Smooth muscle cell (in vitro differentiated cells): ENCODE results near the gene GSTA1. TPM values are rescaled to one million over a fixed set of nuclear protein-coding genes. Genes with fewer than 3 reads are reported as not detected.
"Not testable (repeated sequence)": the region's sequence is repeated elsewhere in the genome, so short reads cannot be mapped to it uniquely, and the experiment has no call there.

Experiments
- DNase-seq: peaks from one replicate; lab custom pipeline; 2025; ENCODE audit not compliant: unreplicated experiment; lab: John Stamatoyannopoulos, UW
- H2AFZ ChIP-seq: fragments of 200-600 bp; sonication (generic); 2 replicates; pipeline ENCODE4 v1.6.0; 2016; ENCODE audit warnings: antibody characterized with exemption, low read depth, mild to moderate bottlenecking
- H3F3A ChIP-seq: fragments of 200-600 bp; sonication (generic); 2 replicates; pipeline ENCODE4 v1.6.0; 2017; ENCODE audit warnings: antibody characterized with exemption, low read depth
- H3K27ac ChIP-seq: fragments of 200-600 bp; sonication (generic); 2 replicates; pipeline ENCODE4 v1.5.1; 2016; ENCODE audit warnings: low read depth, mild to moderate bottlenecking
- H3K27me3 ChIP-seq: fragments of 200-600 bp; sonication (generic); 2 replicates; pipeline ENCODE4 v1.6.1; 2016; ENCODE audit warnings: low read depth, mild to moderate bottlenecking
- H3K36me3 ChIP-seq: fragments of 200-600 bp; sonication (generic); 2 replicates; pipeline ENCODE4 v1.5.1; 2016; ENCODE audit warnings: low read depth
- H3K4me1 ChIP-seq: fragments of 200-600 bp; sonication (generic); 2 replicates; pipeline ENCODE4 v1.5.1; 2016; ENCODE audit warnings: low read depth
- H3K4me2 ChIP-seq: fragments of 200-600 bp; sonication (generic); 2 replicates; pipeline ENCODE4 v1.6.0; 2016; ENCODE audit warnings: mild to moderate bottlenecking
- H3K4me3 ChIP-seq: fragments of 200-600 bp; sonication (generic); 2 replicates; pipeline ENCODE4 v1.5.1; 2016; ENCODE audit warnings: mild to moderate bottlenecking
- H3K79me2 ChIP-seq: fragments of 200-600 bp; sonication (generic); 2 replicates; pipeline ENCODE4 v1.6.0; 2016; ENCODE audit warnings: low read depth, mild to moderate bottlenecking
- H3K9ac ChIP-seq: fragments of 200-600 bp; sonication (generic); 2 replicates; pipeline ENCODE4 v1.6.0; 2016; ENCODE audit warnings: low read depth
- H3K9me3 ChIP-seq: fragments of 200-600 bp; sonication (generic); replicated peaks from 2 replicates; pipeline ENCODE4 v1.5.1; 2016; ENCODE audit warnings: low read depth
- H4K20me1 ChIP-seq: fragments of 200-600 bp; sonication (generic); 2 replicates; pipeline ENCODE4 v1.6.0; 2016; ENCODE audit warnings: low read depth
- CTCF ChIP-seq: fragments of 200-600 bp; sonication (generic); IDR thresholded peaks from 2 replicates; pipeline ENCODE4 v1.5.1; 2017; ENCODE audit warnings: borderline replicate concordance, mild to moderate bottlenecking, antibody characterized with exemption; ENCODE audit not compliant: insufficient read depth, poor library complexity, severe bottlenecking
- WGBS: methylation state at CpG from one replicate; pipeline ENCODE4 v1.1.7; 2016; ENCODE audit warnings: low lambda C conversion rate; 5-methylcytosine and 5-hydroxymethylcytosine counted together
- polyA plus RNA-seq: library from polyadenylated mRNA; unstranded; fragments of >200 nt; fragmentation: Nextera tagmentation; extraction: Ambion mirVana; gene quantifications from 2 replicates; pipeline ENCODE4 v1.2.1, GENCODE V29; 2016
- total RNA-seq: library from RNA; depleted of rRNA; stranded (reverse); fragments of >200 nt; gene quantifications from 2 replicates; pipeline ENCODE4 v1.2.3, GENCODE V29; 2014

GSTA1 gene
- total RNA-seq (2.1 and 2.2 TPM in 2 replicates), polyA plus RNA-seq (1.8 and 4.0 TPM in 2 replicates)

- not testable (repeated sequence) for H2AFZ ChIP-seq
- WGBS, result 55% methylated on average over 5 of the region's 5 CpGs
Measured at GRCh38 chr6:52803668-52804255, at the start of gene GSTA1. TSS of gene GSTA1 (minus strand) at chr6:52803816. CDS start at chr6:52799267, 4,549 bp downstream.

GRCh38 chr6:52849137-52849536 is 45.5 kb upstream of the GSTA1 start:
- TF ChIP-seq CTCF, result no peak
- Histone ChIP-seq H3K36me3 (no peaks in the 10 kb centered on the region), H2AFZ (no peak overlapping the region)

More at GRCh38 chr6:52803668-52804255, at the start of gene GSTA1:
- DNase-seq, H3K4me1 ChIP-seq, H4K20me1 ChIP-seq, H3K4me2 ChIP-seq, H3K27ac ChIP-seq, H3K9me3 ChIP-seq, H3K79me2 ChIP-seq, H3K9ac ChIP-seq, H3K27me3 ChIP-seq, H3F3A ChIP-seq, H3K36me3 ChIP-seq: not testable (repeated sequence)
- H3K4me3 ChIP-seq, result peak within 1 kb of the TSS; percentile 32

GRCh38 chr6:52846002-52846401 is 42.4 kb upstream of the GSTA1 start:
- H3K4me2 ChIP-seq, result no peak overlapping the region
- H2AFZ ChIP-seq, result no peak overlapping the region
- H3K36me3 ChIP-seq, result no peaks in the 10 kb centered on the region
- H3F3A ChIP-seq, result no peaks in the 10 kb centered on the region
- no peaks in the 10 kb centered on the region for H3K9me3 ChIP-seq
- H3K79me2 ChIP-seq, result no peaks in the 10 kb centered on the region
- no peaks in the 10 kb centered on the region for H3K4me1 ChIP-seq
- no peak overlapping the region for H3K27ac ChIP-seq
- H3K4me3 ChIP-seq, result no peak overlapping the region
- no peaks in the 10 kb centered on the region for H4K20me1 ChIP-seq
- H3K9ac ChIP-seq, result no peak overlapping the region
- DNase-seq, result no peak
- no peak for TF ChIP-seq CTCF
- WGBS, result 37% methylated on average over 1 of the region's 1 CpG
- no peaks in the 10 kb centered on the region for H3K27me3 ChIP-seq

More at GRCh38 chr6:52849137-52849536, 45.5 kb upstream of the GSTA1 start:
- Histone ChIP-seq H3K4me3 (no peak overlapping the region), H3K9ac (no peak overlapping the region), H3K9me3 (no peaks in the 10 kb centered on the region), H3K27me3 (no peaks in the 10 kb centered on the region), H3K79me2 (no peaks in the 10 kb centered on the region), H3K27ac (no peak overlapping the region), H3K4me1 (no peaks in the 10 kb centered on the region), H4K20me1 (no peaks in the 10 kb centered on the region), H3K4me2 (no peak overlapping the region), H3F3A (no peaks in the 10 kb centered on the region)
- no peak for DNase-seq
- WGBS, result 96% methylated on average over 4 of the region's 4 CpGs

GRCh38 chr6:52843605-52844004 is 40.0 kb upstream of the GSTA1 start:
- no peak overlapping the region for H3K27ac ChIP-seq
- H2AFZ ChIP-seq, result no peak overlapping the region
- H3K9ac ChIP-seq, result no peak overlapping the region
- H3K79me2 ChIP-seq, result no peaks in the 10 kb centered on the region
- no peak for DNase-seq
- H3F3A ChIP-seq, result no peaks in the 10 kb centered on the region
- H3K4me2 ChIP-seq, result no peak overlapping the region
- H3K9me3 ChIP-seq, result no peaks in the 10 kb centered on the region
- H3K4me1 ChIP-seq, result no peaks in the 10 kb centered on the region
- H3K4me3 ChIP-seq, result no peak overlapping the region
- no peaks in the 10 kb centered on the region for H3K27me3 ChIP-seq
- TF ChIP-seq CTCF, result no peak
- H4K20me1 ChIP-seq, result no peaks in the 10 kb centered on the region
- no peaks in the 10 kb centered on the region for H3K36me3 ChIP-seq
- 98% methylated on average over 4 of the region's 4 CpGs for WGBS
